Measurements from ENCODE around the gene CROCC2. TPM values are rescaled to one million over a fixed set of nuclear protein-coding genes. Genes with fewer than 3 reads are reported as not detected.

The CROCC2 gene
- total RNA-seq, 1 experiment from 2014 or later, result 0.38 TPM

- Histone ChIP-seq H3K36me3 (replicated peaks; ENCODE audit: control insufficient read depth, insufficient read depth, low read length) (no peaks in the 10 kb centered on the region), H3K27me3 (ENCODE audit: control insufficient read depth, insufficient read depth, low read length) (peaks cover 13% of the 10 kb centered on the region), H3K4me3 (ENCODE audit: insufficient read depth, low read depth, low read length) (no peak overlapping the region)
- DNase-seq, result peak; percentile 43
Measured at GRCh38 chr2:240996161-240996833, 90.2 kb downstream of the CROCC2 start.

- no peaks in the 10 kb centered on the region for H3K36me3 ChIP-seq (replicated peaks; ENCODE audit: control insufficient read depth, insufficient read depth, low read length)
- H3K4me3 ChIP-seq (ENCODE audit: insufficient read depth, low read depth, low read length), result no peak overlapping the region
- DNase-seq, result no peak
- peaks cover 13% of the 10 kb centered on the region for H3K27me3 ChIP-seq (ENCODE audit: control insufficient read depth, insufficient read depth, low read length)
Measured at GRCh38 chr2:240996834-240997140, 90.7 kb downstream of the CROCC2 start.

DNA sequence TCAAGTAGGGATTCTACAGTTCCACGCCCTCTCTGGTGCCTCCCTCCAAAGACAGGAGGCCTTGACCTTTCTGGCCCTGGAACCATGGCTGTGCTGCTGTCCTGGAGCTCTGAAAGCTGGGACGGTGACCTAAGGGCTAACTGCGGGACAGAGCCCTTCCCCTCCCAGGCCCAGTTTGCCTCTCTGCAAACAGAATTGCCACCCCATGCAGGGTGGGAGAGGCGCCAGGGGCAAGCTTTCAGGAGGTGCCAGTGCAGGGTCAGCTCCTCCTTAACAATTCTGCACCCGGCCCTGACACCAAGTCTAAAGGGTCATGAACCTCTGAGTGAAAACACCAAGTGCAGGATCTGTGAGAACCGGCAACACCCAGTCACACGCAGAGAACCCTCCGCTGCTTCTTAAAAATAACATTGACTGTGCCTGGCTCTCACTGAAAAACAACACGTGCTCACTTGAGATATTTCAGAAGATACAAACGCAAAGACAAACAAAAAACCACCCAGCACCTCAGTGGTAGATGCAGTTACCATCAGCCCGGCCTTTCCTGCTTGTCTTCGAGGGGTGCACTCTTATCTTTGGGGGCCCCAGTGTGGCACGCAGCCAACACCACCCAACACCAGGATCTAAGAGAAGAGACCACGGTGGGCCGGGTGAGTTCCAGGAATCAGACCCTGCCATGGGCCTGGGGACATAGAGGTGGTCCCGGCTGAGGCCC lies 91.2 kb downstream of the CROCC2 start:
- Histone ChIP-seq H3K27me3 (ENCODE audit: control insufficient read depth, insufficient read depth, low read length) (peaks cover 15% of the 10 kb centered on the region), H3K36me3 (replicated peaks; ENCODE audit: control insufficient read depth, insufficient read depth, low read length) (no peaks in the 10 kb centered on the region), H3K4me3 (ENCODE audit: insufficient read depth, low read depth, low read length) (no peak overlapping the region)
- DNase-seq, result no peak

DNA sequence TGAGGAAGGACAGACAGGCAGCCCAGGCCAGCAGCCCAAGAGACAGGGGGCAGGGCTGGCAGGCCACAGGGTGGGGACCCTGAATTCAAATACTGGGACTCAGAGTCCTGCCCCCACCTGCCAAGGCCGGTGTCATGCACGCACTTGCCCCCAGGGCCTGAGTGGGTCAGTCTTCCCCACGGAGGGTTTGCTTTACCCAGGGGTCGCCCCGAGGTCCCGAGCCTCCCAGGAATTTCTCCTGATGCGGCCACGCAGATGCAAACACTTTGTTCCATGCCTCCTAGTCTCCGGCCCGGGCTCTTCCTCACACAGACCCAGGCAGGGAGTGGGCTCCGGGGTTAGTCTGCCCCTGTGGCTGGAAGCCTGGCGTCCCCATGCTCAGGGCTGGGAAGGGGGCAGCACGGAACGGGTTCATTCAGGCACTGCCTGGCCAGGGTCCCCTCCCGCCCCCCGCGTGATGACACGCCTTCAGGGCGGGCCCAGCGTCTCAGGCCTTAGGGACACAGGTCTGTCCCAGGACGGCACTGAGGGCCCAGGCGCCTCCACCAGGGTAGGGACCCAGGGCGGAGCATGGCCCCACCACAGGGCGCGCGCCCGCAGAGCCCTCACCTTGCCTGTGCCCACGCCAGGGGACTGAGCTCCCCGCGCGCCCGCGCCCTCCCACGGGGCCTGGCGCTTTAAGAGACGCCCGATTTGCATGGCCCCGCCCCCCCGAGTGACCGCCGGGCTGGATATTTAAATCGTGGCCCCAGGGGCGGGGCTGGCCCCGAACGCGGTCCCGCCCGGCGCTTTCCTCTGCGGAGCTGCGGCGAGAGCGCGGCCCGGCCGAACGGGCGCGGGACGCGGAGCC lies 91.9 kb downstream of the CROCC2 start, which contains the start of gene SNED1:
SNED1 (plus strand) TSS at position 763 of the 850 bp plus-strand sequence. CDS start 220 bp downstream, outside the sequence.
- H3K36me3 ChIP-seq (replicated peaks; ENCODE audit: control insufficient read depth, insufficient read depth, low read length), result no peaks in the 10 kb centered on the region
- DNase-seq, result peak; percentile 98
- H3K4me3 ChIP-seq (ENCODE audit: insufficient read depth, low read depth, low read length), result peak within 1 kb of the TSS; percentile 62
- peaks cover 15% of the 10 kb centered on the region for H3K27me3 ChIP-seq (ENCODE audit: control insufficient read depth, insufficient read depth, low read length)

- Histone ChIP-seq H3K36me3 (replicated peaks; ENCODE audit: control insufficient read depth, insufficient read depth, low read length) (no peaks in the 10 kb centered on the region), H3K4me3 (ENCODE audit: insufficient read depth, low read depth, low read length) (peak overlapping the region; percentile 62), H3K27me3 (ENCODE audit: control insufficient read depth, insufficient read depth, low read length) (peaks cover 15% of the 10 kb centered on the region)
- DNase-seq, result no peak
Measured at GRCh38 chr2:240998706-240998994, 92.5 kb downstream of the CROCC2 start.

GRCh38 chr2:240998995-240999791 lies 93.1 kb downstream of the CROCC2 start:
- H3K4me3 ChIP-seq (ENCODE audit: insufficient read depth, low read depth, low read length), result peak overlapping the region; percentile 62
- H3K36me3 ChIP-seq (replicated peaks; ENCODE audit: control insufficient read depth, insufficient read depth, low read length), result no peaks in the 10 kb centered on the region
- peaks cover 15% of the 10 kb centered on the region for H3K27me3 ChIP-seq (ENCODE audit: control insufficient read depth, insufficient read depth, low read length)
- peak; percentile 86 for DNase-seq

- H3K27me3 ChIP-seq (ENCODE audit: control insufficient read depth, insufficient read depth, low read length), result peaks cover 15% of the 10 kb centered on the region
Measured at GRCh38 chr2:240999873-241000541, 93.9 kb downstream of the CROCC2 start.

DNA sequence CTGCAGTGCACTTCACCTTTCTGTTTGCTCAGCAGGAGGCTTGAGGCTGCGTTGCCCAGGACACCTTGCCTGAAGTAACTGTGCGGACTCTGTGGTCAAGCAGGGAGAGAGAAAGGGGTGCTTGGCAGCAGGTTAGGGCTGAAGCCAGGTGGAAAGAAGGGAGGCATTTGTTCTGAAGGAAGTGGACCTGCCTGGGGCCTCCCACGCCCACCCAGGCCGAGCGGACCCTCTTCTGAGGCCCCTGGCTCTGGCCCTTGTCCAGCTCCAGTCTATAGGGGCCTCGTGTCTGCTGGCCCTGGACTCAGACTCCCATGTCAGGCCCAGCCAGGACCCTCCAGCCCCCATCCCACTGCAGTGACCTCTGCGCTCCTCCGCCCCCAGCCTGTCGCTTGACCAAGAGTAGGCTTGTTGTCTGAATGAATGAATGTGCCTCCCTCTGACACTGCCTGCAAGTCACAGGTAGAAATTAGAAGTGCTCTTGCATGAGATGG lies 94.7 kb downstream of the CROCC2 start:
- Histone ChIP-seq H3K27me3 (ENCODE audit: control insufficient read depth, insufficient read depth, low read length) (peaks cover 15% of the 10 kb centered on the region), H3K36me3 (replicated peaks; ENCODE audit: control insufficient read depth, insufficient read depth, low read length) (no peaks in the 10 kb centered on the region)
- DNase-seq, result no peak

More at GRCh38 chr2:240999873-241000541, 93.9 kb downstream of the CROCC2 start:
- no peaks in the 10 kb centered on the region for H3K36me3 ChIP-seq (replicated peaks; ENCODE audit: control insufficient read depth, insufficient read depth, low read length)
- no peak overlapping the region for H3K4me3 ChIP-seq (ENCODE audit: insufficient read depth, low read depth, low read length)
- no peak for DNase-seq

DNA sequence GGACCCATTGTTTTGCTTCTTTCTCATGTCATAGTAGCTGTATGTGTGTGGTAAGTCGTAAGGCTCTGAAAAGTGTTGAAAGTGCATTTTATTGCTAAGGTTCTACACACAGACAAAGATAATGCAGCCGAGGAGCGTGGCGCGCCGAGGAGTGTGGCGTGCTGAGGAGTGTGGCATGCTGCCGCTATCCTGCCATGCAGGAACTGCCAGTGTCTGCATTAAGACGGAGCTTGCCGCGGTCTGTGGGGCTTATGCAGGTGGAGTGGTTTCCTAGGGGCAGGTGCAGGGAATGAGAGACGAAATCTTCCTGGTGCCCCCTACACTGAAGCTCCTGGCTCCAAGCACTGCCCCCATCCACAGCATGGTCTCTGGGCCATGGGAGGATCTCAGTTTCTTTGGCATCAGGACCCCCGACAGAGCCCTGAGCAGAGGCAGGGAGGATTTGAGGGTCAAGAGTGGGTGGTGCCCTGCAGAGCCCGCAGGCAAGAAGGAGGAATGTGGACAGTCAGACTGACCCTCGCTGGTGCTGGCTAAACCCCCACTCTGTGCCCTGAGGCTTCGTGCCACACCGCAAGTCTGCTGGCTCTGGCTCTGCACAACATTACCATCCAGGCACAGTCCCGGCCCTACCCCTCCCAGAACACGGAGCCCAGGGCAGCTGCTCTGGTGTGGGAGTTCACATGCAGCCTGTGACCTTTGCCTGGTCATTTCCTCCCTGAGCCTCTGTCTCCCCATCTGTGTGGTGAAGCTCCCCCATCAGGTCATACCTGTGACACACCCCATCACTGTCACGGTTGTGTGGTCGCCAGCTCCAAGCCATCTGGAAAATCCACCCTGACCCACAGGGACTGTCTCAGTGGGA lies 95.5 kb downstream of the CROCC2 start:
- Histone ChIP-seq H3K4me3 (ENCODE audit: insufficient read depth, low read depth, low read length) (no peak overlapping the region), H3K36me3 (replicated peaks; ENCODE audit: control insufficient read depth, insufficient read depth, low read length) (no peaks in the 10 kb centered on the region), H3K27me3 (ENCODE audit: control insufficient read depth, insufficient read depth, low read length) (peaks cover 15% of the 10 kb centered on the region)
- DNase-seq, result no peak

More for the DNA sequence above, 94.7 kb downstream of the CROCC2 start:
- no peak overlapping the region for H3K4me3 ChIP-seq (ENCODE audit: insufficient read depth, low read depth, low read length)

DNA sequence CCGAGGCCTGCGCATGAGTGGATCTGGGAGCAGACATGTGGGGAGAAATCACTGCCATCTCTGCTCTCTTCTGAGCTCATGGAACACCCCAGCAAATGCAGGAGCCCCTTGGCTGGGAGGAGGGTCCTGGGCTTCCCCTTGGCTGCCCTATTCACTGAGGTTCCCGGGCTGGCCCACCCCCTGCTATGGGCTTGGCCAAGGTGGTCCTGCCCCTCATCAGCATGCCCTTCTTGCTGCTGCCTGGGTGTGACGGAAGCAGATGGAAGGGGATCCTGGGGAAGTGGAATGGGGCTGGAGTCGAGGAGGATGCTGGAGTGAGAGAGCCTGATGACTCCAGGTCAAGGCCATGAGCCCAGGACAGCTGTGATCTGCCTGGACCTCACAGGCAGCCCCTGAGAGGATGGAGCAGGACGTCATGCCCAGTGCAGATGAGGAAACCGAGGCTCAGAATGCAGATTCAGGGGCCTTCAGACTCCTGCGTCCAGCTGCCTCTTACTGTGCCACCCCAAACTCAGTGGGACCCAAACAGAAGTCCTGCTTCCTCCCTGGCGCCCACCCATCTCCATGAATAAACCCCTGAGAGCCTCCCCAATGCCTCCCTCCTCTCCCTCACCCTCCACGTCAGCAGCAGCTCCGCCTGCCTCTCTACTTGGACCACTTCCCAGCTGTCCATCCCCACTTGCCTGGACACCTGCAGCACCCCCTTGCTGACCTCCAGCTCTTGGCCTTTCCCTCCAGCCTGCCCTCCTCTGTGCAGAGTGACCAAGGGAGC lies 96.3 kb downstream of the CROCC2 start:
- DNase-seq, result no peak
- Histone ChIP-seq H3K4me3 (ENCODE audit: insufficient read depth, low read depth, low read length) (no peak overlapping the region), H3K27me3 (ENCODE audit: control insufficient read depth, insufficient read depth, low read length) (peaks cover 15% of the 10 kb centered on the region), H3K36me3 (replicated peaks; ENCODE audit: control insufficient read depth, insufficient read depth, low read length) (no peaks in the 10 kb centered on the region)

- DNase-seq, result peak; percentile 18
- Histone ChIP-seq H3K36me3 (replicated peaks; ENCODE audit: control insufficient read depth, insufficient read depth, low read length) (no peaks in the 10 kb centered on the region), H3K27me3 (ENCODE audit: control insufficient read depth, insufficient read depth, low read length) (peaks cover 15% of the 10 kb centered on the region), H3K4me3 (ENCODE audit: insufficient read depth, low read depth, low read length) (no peak overlapping the region)
Measured at GRCh38 chr2:241003047-241003360, 96.9 kb downstream of the CROCC2 start.

DNA sequence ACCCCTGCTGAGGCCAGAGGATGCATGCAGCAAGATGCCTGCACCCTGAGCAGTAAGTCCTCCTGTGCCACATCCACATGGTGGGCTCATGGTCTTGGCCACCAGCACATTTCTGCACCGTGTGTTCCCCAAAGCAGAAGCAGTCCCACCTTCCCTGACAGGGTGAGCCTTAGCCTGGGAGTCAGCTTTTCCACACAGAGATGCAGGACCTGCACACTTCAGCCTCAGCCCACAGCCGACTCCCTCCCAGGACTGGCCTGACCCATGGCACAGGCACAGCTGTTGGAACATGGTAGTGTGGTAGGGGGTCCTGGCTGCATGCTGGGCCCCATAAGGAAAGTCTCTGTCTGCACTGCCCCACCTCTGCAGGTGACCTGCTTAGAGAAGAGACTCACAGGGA lies 97.2 kb downstream of the CROCC2 start:
- Histone ChIP-seq H3K27me3 (ENCODE audit: control insufficient read depth, insufficient read depth, low read length) (peaks cover 15% of the 10 kb centered on the region), H3K36me3 (replicated peaks; ENCODE audit: control insufficient read depth, insufficient read depth, low read length) (no peaks in the 10 kb centered on the region), H3K4me3 (ENCODE audit: insufficient read depth, low read depth, low read length) (no peak overlapping the region)
- no peak for DNase-seq
